ENCODE measurements around the gene TGM2.

DNA sequence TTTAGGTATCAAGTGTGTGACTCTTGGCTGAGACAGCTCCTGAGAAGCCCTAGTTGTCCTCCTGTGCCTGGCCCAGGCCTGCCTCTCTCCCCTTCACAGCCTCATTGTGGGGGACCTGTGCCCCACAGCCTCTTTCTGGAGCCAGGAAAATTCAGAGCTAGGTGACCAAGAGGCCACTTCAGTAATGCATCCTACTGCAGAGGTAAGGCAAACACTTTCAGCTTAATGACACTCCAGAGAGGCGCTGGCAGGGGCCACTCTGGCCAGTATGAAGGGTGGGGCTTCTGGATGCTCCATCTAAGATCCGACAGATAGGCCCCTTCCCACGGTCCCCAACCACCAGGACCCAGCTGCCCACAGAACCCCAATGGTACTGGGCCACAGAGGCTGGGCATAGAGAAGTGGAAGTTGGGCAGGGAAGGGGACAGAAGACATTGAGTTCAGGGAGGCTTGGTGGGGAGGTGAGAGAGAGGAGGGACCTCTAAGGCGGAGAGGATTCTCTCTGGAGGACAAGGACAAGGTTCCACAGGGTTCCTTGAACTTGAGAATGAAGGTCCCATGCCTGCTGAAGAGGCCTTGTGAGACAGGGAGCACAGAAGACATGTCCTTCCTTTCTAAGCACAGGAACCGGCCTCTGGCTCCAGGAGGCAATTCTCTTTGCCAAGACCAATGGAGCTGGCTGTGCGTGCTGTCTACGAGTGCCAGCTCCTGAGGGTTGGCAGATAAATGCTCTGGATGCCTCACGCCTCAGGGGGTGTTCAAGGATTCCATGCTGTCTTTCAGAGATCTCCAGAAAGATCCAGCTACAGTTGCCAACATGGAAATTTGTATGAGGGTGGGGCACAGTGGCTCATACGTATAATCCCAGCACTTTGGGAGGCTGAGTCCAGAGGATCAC lies 46.4 kb upstream of the TGM2 start:
- TF ChIP-seq, protein P1, sequence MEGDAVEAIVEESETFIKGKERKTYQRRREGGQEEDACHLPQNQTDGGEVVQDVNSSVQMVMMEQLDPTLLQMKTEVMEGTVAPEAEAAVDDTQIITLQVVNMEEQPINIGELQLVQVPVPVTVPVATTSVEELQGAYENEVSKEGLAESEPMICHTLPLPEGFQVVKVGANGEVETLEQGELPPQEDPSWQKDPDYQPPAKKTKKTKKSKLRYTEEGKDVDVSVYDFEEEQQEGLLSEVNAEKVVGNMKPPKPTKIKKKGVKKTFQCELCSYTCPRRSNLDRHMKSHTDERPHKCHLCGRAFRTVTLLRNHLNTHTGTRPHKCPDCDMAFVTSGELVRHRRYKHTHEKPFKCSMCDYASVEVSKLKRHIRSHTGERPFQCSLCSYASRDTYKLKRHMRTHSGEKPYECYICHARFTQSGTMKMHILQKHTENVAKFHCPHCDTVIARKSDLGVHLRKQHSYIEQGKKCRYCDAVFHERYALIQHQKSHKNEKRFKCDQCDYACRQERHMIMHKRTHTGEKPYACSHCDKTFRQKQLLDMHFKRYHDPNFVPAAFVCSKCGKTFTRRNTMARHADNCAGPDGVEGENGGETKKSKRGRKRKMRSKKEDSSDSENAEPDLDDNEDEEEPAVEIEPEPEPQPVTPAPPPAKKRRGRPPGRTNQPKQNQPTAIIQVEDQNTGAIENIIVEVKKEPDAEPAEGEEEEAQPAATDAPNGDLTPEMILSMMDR (IDR thresholded peaks at IDR 0.05 in 8 of 11, conservative IDR thresholded peaks at IDR 0.05 in 3 of 11): no peak
- TF ChIP-seq POLR2AphosphoS5 (IDR thresholded peaks at IDR 0.05): no peak

Measured in spleen (tissue), 7 donors.